ENCODE data around the gene NDUFB4. TPM values are rescaled to one million over a fixed set of nuclear protein-coding genes. Genes with fewer than 3 reads are reported as not detected.
"Not testable (repeated sequence)": the region's sequence is repeated elsewhere in the genome, so short reads cannot be mapped to it uniquely, and the experiment has no call there.

NDUFB4 gene
- total RNA-seq, 2 experiments from 2014 or later = 123 to 125 TPM

GRCh38 chr3:120568202-120568531 is 28.0 kb upstream of the NDUFB4 start:
- POLR2A ChIA-PET = no interaction called here
- CTCF ChIA-PET = interaction anchor here (1.8 to 2.3 kb wide), 3 partner anchors 9 to 227 kb away, joined by 7 to 10 read pairs (median 10); no protein-coding TSS in a partner anchor

GRCh38 chr3:120568598-120568997 is 27.5 kb upstream of the NDUFB4 start:
- POLR2A ChIA-PET = no interaction called here
- CTCF ChIA-PET = interaction anchor here (2.3 kb wide), 1 partner anchor 12 kb away, joined by 10 read pairs; no protein-coding TSS in a partner anchor

- CTCF ChIA-PET = no interaction called here
- POLR2A ChIA-PET = no interaction called here
Observed at GRCh38 chr3:120569222-120570057, 26.7 kb upstream of the NDUFB4 start.

- CTCF ChIA-PET = interaction anchor here (1.5 kb wide), 1 partner anchor 11 kb away, joined by 3 read pairs; no protein-coding TSS in a partner anchor
- POLR2A ChIA-PET = no interaction called here
Observed at GRCh38 chr3:120572027-120572426, 24.1 kb upstream of the NDUFB4 start.

GRCh38 chr3:120587332-120587975 is 8.7 kb upstream of the NDUFB4 start:
- ChIA-PET CTCF (no interaction called here), POLR2A (no interaction called here)

GRCh38 chr3:120595788-120596115 is 384 bp upstream of the NDUFB4 start:
- ChIA-PET CTCF (interaction anchor here (2.2 kb wide), 1 partner anchor 35 kb away, joined by 5 read pairs; no protein-coding TSS in a partner anchor), POLR2A (interaction anchor here (0.7 to 1.4 kb wide), 5 partner anchors 9 to 500 kb away, joined by 3 to 9 read pairs (median 3); partner anchors contain the start of genes GTF2E1 and RABL3)

- ChIA-PET CTCF (no interaction called here), POLR2A (interaction anchor here (0.6 kb wide), 1 partner anchor 40 kb away, joined by 6 read pairs; no protein-coding TSS in a partner anchor)
Observed at GRCh38 chr3:120596853-120597223, 702 bp downstream of the NDUFB4 start.

- ChIA-PET POLR2A (interaction anchor here (0.6 to 0.7 kb wide), 3 partner anchors 41 to 584 kb away, joined by 4 to 6 read pairs (median 6); no protein-coding TSS in a partner anchor), CTCF (no interaction called here)
Observed at GRCh38 chr3:120597445-120598049, 1.4 kb downstream of the NDUFB4 start.

GRCh38 chr3:120599211-120599610 is 3.1 kb downstream of the NDUFB4 start:
- ChIA-PET POLR2A (no interaction called here), CTCF (no interaction called here)

GRCh38 chr3:120601554-120601953 is 5.4 kb downstream of the NDUFB4 start:
- CTCF ChIA-PET = no interaction called here

GRCh38 chr3:120602682-120603081 is 6.5 kb downstream of the NDUFB4 start:
- CTCF ChIA-PET = no interaction called here
- POLR2A ChIA-PET = no interaction called here

More at GRCh38 chr3:120601554-120601953, 5.4 kb downstream of the NDUFB4 start:
- POLR2A ChIA-PET = no interaction called here

- POLR2A ChIA-PET = interaction anchor here (0.6 kb wide), 1 partner anchor 9 kb away, joined by 3 read pairs; the partner anchor contains the start of gene NDUFB4
- CTCF ChIA-PET = interaction anchor here (1.1 kb wide), 1 partner anchor 45 kb away, joined by 4 read pairs; no protein-coding TSS in a partner anchor
Observed at GRCh38 chr3:120604382-120604781, 8.2 kb downstream of the NDUFB4 start.

GRCh38 chr3:120604784-120605183 is 8.6 kb downstream of the NDUFB4 start:
- ChIA-PET POLR2A (interaction anchor here (0.6 kb wide), 1 partner anchor 9 kb away, joined by 3 read pairs; the partner anchor contains the start of gene NDUFB4), CTCF (interaction anchor here (1.1 kb wide), 1 partner anchor 46 kb away, joined by 4 read pairs; no protein-coding TSS in a partner anchor)

- ChIA-PET CTCF (no interaction called here), POLR2A (no interaction called here)
Observed at GRCh38 chr3:120608506-120608905, 12.4 kb downstream of the NDUFB4 start.

GRCh38 chr3:120614765-120615164 is 18.6 kb downstream of the NDUFB4 start:
- CTCF ChIA-PET = no interaction called here
- POLR2A ChIA-PET = no interaction called here

GRCh38 chr3:120615847-120616609 is 19.9 kb downstream of the NDUFB4 start:
- CTCF ChIA-PET = no interaction called here
- POLR2A ChIA-PET = no interaction called here

GRCh38 chr3:120616745-120617144 is 20.6 kb downstream of the NDUFB4 start:
- CTCF ChIA-PET, POLR2A ChIA-PET: not testable (repeated sequence)

GRCh38 chr3:120622457-120622856 is 26.3 kb downstream of the NDUFB4 start:
- POLR2A ChIA-PET = no interaction called here
- CTCF ChIA-PET = no interaction called here

GRCh38 chr3:120622870-120623726 is 27.0 kb downstream of the NDUFB4 start:
- ChIA-PET CTCF (no interaction called here), POLR2A (no interaction called here)

Measured in activated CD8-positive, alpha-beta memory T cell treated with anti-CD3 and anti-CD28 coated beads for 36 hours (primary cell).